Suppressor macrophage treated with lipopolysaccharide for 4 hours (primary cell): ENCODE data around the gene ST8SIA1.
"Not testable (repeated sequence)": the region's sequence is repeated elsewhere in the genome, so short reads cannot be mapped to it uniquely, and the experiment has no call there.

ENCODE experiments used
- DNase-seq: peaks from one replicate; pipeline ENCODE4 v3.0.0-alpha.2; 2020

Gene ST8SIA1, protein sequence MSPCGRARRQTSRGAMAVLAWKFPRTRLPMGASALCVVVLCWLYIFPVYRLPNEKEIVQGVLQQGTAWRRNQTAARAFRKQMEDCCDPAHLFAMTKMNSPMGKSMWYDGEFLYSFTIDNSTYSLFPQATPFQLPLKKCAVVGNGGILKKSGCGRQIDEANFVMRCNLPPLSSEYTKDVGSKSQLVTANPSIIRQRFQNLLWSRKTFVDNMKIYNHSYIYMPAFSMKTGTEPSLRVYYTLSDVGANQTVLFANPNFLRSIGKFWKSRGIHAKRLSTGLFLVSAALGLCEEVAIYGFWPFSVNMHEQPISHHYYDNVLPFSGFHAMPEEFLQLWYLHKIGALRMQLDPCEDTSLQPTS

DNA sequence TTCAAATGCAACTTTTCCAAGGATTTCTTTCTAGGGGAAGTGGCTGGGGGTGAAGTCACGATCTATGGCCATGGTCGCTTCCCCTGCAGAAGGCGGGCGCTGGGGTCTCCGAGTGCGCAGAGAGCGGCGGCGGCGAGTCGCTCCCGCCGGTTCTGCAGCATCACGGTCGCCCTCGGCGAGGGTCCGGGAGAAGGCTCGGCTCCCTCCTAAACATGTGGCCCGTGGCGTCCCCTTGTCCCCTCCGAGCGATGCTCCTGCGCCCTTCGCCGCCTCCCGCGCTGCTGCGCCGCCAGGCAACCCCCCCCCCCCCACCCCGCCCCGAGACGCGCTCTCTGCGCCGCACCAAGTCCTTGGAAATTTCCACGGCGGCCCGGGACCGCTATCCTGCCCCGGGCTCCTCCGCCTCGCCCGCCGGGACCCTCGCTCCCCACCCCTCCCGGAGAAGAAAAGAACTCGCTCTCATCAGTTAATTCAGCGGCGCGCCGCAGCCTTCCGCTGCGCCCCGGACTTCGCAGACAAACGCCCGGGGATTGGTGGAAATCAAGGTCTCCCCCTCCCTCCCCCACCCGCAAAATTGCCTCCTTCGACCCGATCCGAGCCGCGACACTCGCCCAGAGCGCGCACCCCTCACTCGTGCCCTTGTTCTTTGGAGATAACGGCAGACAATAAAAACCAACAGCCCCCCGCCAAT is at the start of gene ST8SIA1:
ST8SIA1 (minus strand) TSS at position 298 of the 691 bp plus-strand sequence. CDS start 475 bp downstream, outside the sequence.
- no peak for DNase-seq

GRCh38 chr12:22380031-22380430 is 45.5 kb upstream of the ST8SIA1 start:
- no peak for DNase-seq

DNA sequence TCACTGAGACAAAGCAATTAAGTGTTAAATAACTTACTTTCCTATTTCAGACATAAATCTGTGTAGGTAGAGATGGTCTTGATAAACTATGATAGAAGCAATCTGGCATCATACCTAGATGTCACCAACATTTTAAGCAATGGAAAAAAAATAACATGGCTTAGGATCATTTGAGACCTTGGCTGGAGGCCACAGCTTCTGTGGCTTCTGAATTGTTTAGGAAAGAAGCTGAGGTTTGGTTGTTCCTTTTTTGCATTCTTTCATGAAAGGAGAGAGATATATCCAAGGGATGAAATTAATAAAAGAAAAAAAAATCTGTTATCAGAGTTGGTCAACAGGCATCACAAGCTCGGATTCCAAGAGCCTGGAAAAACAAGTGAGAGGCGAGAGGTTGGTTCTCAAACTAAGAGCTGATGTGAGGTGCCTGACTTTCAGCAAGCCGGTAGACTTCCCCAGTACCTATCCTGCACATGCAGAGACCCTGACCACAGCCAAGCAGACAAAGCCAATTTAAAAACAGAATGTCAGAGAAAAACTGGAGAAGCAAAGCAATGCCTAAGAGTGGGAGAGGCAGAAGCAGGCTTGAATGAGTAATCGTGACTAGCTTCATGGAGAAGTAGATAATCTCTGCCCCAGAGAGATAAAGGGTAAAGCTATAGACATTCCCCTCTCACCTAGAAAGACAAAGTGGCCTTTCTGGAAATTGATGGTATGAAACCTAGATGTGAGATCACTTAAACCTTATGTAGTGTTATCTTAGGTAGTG is 43.4 kb upstream of the ST8SIA1 start:
- DNase-seq, result peak; percentile 31

DNA sequence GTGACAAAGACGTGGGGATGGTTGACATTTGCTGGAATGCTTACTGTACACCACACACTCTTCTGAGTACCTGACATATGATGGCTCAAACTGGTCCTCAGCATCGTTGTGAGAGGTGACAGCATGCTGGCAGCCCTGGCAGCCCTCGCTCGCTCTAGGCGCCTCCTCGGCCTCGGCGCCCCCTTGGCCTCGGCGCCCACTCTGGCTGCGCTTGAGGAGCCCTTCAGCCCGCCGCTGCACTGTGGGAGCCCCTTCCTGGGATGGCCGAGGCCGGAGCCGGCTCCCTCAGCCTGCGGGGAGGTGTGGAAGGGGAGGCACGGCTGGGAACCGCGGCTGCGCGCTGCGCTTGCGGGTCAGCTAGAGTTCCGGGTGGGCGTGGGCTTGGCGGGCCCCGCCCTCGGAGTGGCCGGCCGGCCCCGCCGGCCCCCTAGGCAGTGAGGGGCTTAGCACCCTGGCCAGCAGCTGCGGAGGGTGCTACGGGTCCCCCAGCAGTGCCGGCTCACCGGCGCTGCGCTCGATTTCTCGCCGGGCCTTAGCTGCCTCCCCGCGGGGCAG is 42.2 kb upstream of the ST8SIA1 start:
- DNase-seq, result not testable (repeated sequence)

- peak; percentile 61 for DNase-seq
These were observed 40.0 kb upstream of the ST8SIA1 start for GRCh38 chr12:22374508-22374907.

DNA sequence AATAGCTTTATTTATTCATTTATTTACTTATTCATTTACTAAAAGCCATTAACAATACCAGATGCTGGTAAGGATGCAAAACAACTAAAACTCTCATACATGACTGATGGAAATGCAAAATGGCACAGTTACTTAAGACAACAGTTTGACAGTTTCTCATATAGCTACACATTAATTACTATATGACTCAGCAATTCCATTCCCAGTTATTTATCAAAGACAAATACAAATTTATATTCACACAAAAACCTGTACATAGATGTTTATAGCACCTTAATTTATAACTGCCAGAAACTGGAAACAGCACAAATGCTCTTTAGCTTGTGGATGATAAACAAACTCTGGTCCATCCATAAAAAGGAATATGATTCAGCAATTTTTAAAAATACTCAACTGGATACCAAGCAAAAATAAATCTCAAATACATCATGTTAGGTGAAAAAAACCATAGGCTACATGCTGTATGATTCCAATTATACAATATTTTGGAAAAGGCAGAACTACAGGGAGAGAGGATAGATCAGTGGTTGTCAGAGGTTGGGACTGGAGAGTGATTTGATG is 37.9 kb upstream of the ST8SIA1 start:
- no peak for DNase-seq

DNA sequence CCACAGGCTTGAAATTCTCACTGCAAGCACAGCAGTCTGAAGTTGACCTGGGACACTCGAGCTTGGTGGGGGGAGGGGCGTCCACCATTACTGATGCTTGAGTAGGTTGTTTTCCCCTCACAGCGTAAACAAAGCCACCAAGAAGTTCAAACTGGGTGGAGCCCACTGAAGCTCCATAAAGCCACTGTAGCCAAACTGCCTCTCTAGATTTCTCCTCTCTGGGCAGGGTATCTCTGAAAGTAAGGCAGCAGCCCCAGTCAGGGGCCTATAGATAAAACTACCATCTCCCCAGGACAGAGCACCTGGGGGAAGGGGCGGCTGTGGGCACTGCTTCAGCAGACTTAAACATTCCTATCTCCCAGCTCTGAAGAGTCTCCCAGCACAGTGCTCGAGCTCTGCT is 31.7 kb upstream of the ST8SIA1 start:
- DNase-seq, result no peak

GRCh38 chr12:22361785-22362184 is 27.3 kb upstream of the ST8SIA1 start:
- DNase-seq, result no peak

DNA sequence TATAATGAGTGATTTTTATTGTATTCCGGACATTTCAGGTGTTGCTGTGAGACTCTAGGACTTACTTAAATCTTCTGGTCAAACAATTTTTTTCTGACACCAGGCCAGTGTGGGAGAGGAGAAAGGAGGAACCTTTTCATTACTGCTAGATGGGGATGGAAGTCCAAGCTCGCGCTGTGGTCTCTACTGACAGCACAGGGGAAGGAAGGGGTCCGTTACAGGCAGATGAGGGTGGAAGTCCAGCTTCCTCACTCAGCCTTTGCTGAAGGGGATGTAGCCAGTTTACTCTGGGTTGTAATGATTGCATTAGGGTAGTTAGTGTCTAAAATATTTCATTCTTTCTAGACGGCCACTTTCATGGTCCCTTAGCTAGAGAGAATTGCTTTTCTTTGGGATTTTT is 26.3 kb upstream of the ST8SIA1 start:
- DNase-seq, result peak; percentile 13

- DNase-seq, result no peak
These were observed 23.0 kb upstream of the ST8SIA1 start for GRCh38 chr12:22357531-22357930.

DNA sequence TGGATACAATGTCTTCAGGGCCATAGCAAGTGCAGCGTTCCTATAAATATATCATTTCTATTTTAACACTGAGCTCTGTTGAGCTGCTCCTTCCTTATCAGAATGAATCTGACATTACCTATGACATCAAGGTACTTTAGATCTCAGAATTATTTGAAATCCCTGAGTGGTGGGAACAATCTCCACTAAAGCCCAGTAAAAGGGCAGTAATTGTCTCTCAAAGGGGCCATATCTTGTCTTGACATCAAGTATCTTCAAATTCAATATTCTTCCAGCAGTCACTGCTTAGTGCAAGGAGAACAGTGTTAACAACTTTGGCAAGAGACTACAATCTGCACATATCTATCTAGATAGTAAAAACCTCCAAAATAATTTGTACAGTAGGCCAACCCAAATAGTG is 21.7 kb upstream of the ST8SIA1 start:
- no peak for DNase-seq

DNA sequence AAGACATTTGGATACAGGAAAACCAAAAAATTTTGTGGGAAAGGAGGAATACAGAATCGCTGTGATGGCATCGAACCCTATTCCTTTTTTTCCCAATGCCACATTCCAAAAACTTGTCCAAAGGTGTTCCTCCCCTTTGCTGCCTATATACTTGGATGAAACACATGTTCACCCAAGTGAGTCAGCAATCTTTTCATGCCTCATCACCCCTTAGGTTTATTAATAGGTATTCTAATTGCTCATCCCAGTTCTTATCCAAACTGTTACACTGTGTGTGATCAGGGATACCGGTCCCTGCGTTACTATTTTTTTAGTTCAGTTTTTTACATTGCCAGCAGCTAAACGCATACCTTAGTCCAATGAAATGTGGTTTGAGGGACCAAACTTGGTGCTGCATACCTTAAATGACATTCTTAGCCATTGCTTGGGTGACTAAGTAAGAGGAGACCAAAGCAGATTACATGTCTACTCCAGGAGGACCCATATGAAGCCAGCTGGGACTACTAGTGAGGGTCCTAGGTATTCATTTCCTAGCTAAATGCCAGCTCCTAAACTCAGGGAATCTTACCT is 20.6 kb upstream of the ST8SIA1 start:
- no peak for DNase-seq

- no peak for DNase-seq
These were observed 19.3 kb upstream of the ST8SIA1 start for GRCh38 chr12:22353615-22354325.

DNA sequence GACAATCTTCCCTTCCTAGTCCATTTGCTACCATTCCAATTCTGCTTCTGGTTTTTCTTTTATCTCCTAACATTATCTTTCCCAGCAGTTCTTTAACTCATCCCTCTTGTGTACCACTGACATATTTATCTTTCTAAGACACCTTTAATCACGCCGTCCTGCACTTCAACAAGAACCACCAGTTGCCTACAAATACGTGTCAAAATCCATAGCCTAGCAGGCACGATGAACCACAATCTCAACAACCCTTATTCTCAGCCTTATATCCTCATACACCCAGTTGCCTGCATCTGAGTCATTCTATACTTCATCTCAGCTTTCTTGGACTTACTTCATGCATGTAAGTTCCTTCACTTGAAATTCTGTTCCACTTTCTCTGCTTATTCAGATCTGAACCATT is 16.4 kb upstream of the ST8SIA1 start:
- peak; percentile 22 for DNase-seq

- peak; percentile 15 for DNase-seq
These were observed 13.7 kb upstream of the ST8SIA1 start for GRCh38 chr12:22348208-22348607.

DNA sequence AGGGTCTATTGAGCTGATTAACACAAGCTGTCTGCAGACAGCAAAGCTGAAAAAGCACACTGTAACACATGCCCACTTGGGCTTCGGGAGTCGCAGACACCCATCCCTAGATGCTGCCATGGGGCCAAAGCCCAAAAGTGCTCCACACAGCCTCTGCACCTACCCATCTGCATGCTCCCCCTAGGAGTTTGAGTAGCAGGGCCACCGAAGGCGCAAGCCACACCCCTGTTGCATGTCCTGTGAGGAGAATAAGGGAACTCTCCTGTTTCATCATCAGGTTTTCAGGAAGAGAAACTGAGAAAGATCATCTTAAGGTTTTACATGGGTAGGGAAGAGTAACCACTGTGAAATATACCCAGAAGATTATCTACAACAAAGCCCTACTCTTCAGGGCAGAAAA is 5.6 kb upstream of the ST8SIA1 start:
- peak; percentile 83 for DNase-seq

DNA sequence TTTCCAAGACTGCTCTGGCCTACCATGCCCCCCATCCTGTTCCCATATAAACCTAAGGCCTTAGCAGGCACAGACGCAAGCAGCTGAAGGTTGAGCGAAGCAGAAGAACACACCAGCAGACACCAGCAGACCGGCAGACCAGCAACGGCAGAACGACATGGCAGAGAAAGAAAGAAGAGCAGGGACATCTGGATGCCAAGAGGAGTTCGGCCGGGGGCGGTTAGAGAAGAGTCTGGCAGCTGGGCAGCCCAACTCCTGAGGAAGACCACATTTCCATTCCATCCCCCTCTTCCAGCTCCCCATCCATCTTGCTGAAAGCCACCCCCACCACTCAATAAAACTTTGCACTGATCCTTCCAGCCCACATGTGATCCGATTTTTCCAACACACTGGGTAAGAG is 5.2 kb upstream of the ST8SIA1 start:
- DNase-seq, result no peak

GRCh38 chr12:22335794-22336166 is 1.3 kb upstream of the ST8SIA1 start:
- no peak for DNase-seq

DNA sequence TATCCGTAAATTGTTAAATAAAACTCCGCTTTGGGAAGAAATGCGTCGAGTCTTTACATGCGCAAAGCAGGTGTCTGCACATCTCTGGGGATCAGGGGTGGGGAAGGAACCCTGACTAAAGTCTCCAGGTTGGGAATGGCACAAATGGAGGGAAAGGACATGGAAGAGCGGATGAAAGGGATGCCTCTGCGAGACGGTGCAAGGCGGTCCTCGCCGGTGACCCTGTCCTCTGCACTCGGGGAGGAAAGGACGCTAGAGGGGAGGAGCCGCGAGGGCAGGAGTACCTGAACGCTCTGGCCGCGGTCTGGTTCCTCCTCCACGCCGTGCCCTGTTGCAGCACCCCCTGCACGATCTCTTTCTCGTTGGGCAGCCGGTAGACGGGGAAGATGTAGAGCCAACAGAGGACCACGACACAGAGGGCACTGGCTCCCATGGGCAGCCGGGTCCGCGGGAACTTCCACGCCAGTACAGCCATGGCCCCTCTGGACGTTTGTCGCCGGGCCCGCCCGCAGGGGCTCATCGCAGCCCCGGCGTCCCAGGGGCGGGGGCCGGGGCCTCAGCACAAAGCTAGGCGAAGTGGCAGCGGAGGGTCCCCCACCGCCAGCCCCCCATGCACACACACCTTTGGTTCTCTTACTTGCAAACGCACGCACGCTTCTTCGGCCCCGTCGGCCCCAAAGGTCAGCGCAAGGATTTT is 646 bp downstream of the ST8SIA1 start:
- DNase-seq, result no peak

DNA sequence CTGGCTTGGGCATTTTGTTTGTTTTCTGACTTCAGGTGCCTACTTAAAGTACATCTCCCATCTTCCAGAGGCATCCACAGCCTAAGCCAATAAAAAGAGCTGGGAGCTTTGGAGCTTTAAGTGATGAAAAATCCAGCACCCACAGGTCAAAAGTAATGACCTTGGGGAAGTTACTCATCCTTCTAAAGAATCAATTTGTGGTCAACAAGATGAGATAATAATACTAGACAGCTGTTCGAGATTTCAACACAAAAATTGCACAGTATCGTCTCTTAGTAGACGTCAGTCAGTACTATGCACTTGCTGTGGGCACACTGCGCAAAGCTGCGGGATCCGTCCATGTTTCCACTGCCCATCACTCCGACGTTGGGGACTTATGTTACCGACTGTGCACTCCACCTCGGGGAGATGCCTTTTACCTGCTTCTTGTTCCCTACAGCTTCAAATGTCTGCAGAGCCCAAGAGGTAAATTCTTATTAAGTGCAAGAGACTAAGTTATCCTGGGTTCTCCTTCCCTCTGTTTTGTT is 1.3 kb downstream of the ST8SIA1 start:
- no peak for DNase-seq

DNA sequence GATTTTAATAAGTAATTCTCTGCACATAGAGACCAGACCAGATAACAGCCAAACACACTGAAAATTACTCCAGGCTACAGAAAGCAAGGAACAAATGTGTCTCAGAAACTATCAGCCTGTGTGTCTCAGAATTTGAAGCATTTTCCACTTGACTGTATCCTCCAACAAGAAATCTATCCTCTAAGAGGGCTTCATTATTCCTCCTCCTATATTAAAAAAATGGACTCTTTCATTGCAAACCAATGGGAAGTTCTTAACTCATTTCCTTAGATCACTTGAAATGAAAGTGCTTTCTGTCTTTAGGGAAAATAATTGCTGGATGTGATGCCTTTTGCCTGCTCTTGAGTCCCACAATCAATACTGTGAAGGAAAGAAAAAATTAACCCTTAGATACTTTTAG is 2.3 kb downstream of the ST8SIA1 start:
- DNase-seq, result no peak
